Activated CD4-positive, alpha-beta T cell treated with anti-CD3 and anti-CD28 coated beads, Interleukin-2, amount 10 ng/mL, durations not matched to agents 7 days and 5 days (primary cell): ENCODE measurements around the gene ENTR1. TPM values are rescaled to one million over a fixed set of nuclear protein-coding genes. Genes with fewer than 3 reads are reported as not detected.
"Not testable (repeated sequence)": the region's sequence is repeated elsewhere in the genome, so short reads cannot be mapped to it uniquely, and the experiment has no call there.

Experiments used
- CTCF ChIA-PET: fragments of 350-600 bp; sonication (Branson Sonifier 250); formaldehyde crosslinking; loops from one replicate; lab custom pipeline; 2021; ENCODE audit warnings: antibody characterized with exemption; lab: Charles Lee
- POLR2A ChIA-PET: fragments of 350-600 bp; sonication (Branson Sonifier 250); formaldehyde crosslinking; loops from one replicate; lab custom pipeline; 2021; ENCODE audit warnings: antibody characterized with exemption; lab: Charles Lee
- DNase-seq: peaks from one replicate; pipeline ENCODE4 v3.0.0-alpha.2; 2020
- H3K27ac Mint-ChIP-seq: one replicate; pipeline ENCODE4 v1.8.0; 2021; ENCODE audit warnings: mild to moderate bottlenecking, moderate library complexity, mixed read lengths
- H3K27me3 Mint-ChIP-seq: one replicate; pipeline ENCODE4 v1.8.0; 2021; ENCODE audit warnings: mixed read lengths
- H3K36me3 Mint-ChIP-seq: one replicate; pipeline ENCODE4 v1.8.0; 2021; ENCODE audit warnings: low read depth, mixed read lengths
- H3K4me1 Mint-ChIP-seq: one replicate; pipeline ENCODE4 v1.8.0; 2021; ENCODE audit warnings: mixed read lengths
- H3K4me3 Mint-ChIP-seq: one replicate; pipeline ENCODE4 v1.8.0; 2021; ENCODE audit warnings: mild to moderate bottlenecking, moderate library complexity, mixed read lengths
- H3K9me3 Mint-ChIP-seq: one replicate; pipeline ENCODE4 v1.8.0; 2021; ENCODE audit warnings: mixed read lengths
- total RNA-seq, 2 experiments: library from RNA; stranded (reverse); gene quantifications; one replicate each; pipeline ENCODE4 v1.2.3, GENCODE V29; 2021

The ENTR1 gene
- total RNA-seq, 2 experiments from 2014 or later = 59.2 to 62.3 TPM

- CTCF ChIA-PET = interaction anchor here (0.6 to 2.3 kb wide), 2 partner anchors 43 to 52 kb away, joined by 3 to 17 read pairs; partner anchors contain the start of gene DNLZ
- peaks cover 54% of the 10 kb centered on the region for H3K36me3 Mint-ChIP-seq
- POLR2A ChIA-PET, H3K4me3 Mint-ChIP-seq, H3K27ac Mint-ChIP-seq, H3K27me3 Mint-ChIP-seq, DNase-seq, H3K9me3 Mint-ChIP-seq: not testable (repeated sequence)
- H3K4me1 Mint-ChIP-seq = peaks cover 69% of the 10 kb centered on the region
Observed at GRCh38 chr9:136405904-136406303, 4.5 kb downstream of the ENTR1 start.

- H3K9me3 Mint-ChIP-seq = no peaks in the 10 kb centered on the region
- H3K4me1 Mint-ChIP-seq = peaks cover 73% of the 10 kb centered on the region
- CTCF ChIA-PET = interaction anchor here (2.3 kb wide), 1 partner anchor 42 kb away, joined by 17 read pairs; the partner anchor contains the start of gene DNLZ
- POLR2A ChIA-PET = no interaction called here
- DNase-seq = no peak
- H3K27me3 Mint-ChIP-seq = no peaks in the 10 kb centered on the region
- H3K4me3 Mint-ChIP-seq = no peak overlapping the region
- no peak overlapping the region for H3K27ac Mint-ChIP-seq
- H3K36me3 Mint-ChIP-seq = peaks cover 54% of the 10 kb centered on the region
Observed at GRCh38 chr9:136405481-136405880, 4.9 kb downstream of the ENTR1 start.

GRCh38 chr9:136404801-136405136 lies 5.6 kb downstream of the ENTR1 start:
- POLR2A ChIA-PET = no interaction called here
- CTCF ChIA-PET = interaction anchor here (0.8 to 2.3 kb wide), 2 partner anchors 41 kb away, joined by 3 to 17 read pairs; partner anchors contain the start of gene DNLZ
- DNase-seq = no peak
- Mint-ChIP-seq H3K4me1 (peaks cover 74% of the 10 kb centered on the region), H3K36me3 (peaks cover 52% of the 10 kb centered on the region), H3K27ac (peak overlapping the region; percentile 85), H3K9me3 (no peaks in the 10 kb centered on the region), H3K4me3 (peak overlapping the region; percentile 61), H3K27me3 (no peaks in the 10 kb centered on the region)

- H3K36me3 Mint-ChIP-seq = peaks cover 50% of the 10 kb centered on the region
- CTCF ChIA-PET = interaction anchor here (0.8 to 2.0 kb wide), 2 partner anchors 20 to 40 kb away, joined by 3 to 6 read pairs; partner anchors contain the start of gene DNLZ
- peak; percentile 47 for DNase-seq
- POLR2A ChIA-PET = no interaction called here
- H3K27ac Mint-ChIP-seq = peak overlapping the region; percentile 85
- H3K4me1 Mint-ChIP-seq = peaks cover 70% of the 10 kb centered on the region
- no peaks in the 10 kb centered on the region for H3K27me3 Mint-ChIP-seq
- no peaks in the 10 kb centered on the region for H3K9me3 Mint-ChIP-seq
- H3K4me3 Mint-ChIP-seq = peak overlapping the region; percentile 61
Observed at GRCh38 chr9:136403915-136404800, 6.3 kb downstream of the ENTR1 start.

- H3K36me3 Mint-ChIP-seq = peaks cover 47% of the 10 kb centered on the region
- H3K4me3 Mint-ChIP-seq = peak overlapping the region; percentile 61
- H3K27ac Mint-ChIP-seq = peak overlapping the region; percentile 85
- H3K27me3 Mint-ChIP-seq = no peaks in the 10 kb centered on the region
- DNase-seq = peak; percentile 81
- peaks cover 70% of the 10 kb centered on the region for H3K4me1 Mint-ChIP-seq
- CTCF ChIA-PET = interaction anchor here (2.0 kb wide), 1 partner anchor 21 kb away, joined by 6 read pairs; no protein-coding TSS in a partner anchor
- no peaks in the 10 kb centered on the region for H3K9me3 Mint-ChIP-seq
- POLR2A ChIA-PET = no interaction called here
Observed at GRCh38 chr9:136403538-136403914, 6.9 kb downstream of the ENTR1 start.

- Mint-ChIP-seq H3K36me3 (peaks cover 38% of the 10 kb centered on the region), H3K4me3 (no peak overlapping the region), H3K27ac (no peak overlapping the region), H3K4me1 (peaks cover 66% of the 10 kb centered on the region), H3K27me3 (no peaks in the 10 kb centered on the region), H3K9me3 (no peaks in the 10 kb centered on the region)
- no peak for DNase-seq
- ChIA-PET POLR2A (no interaction called here), CTCF (interaction anchor here (1.5 to 7.1 kb wide), 5 partner anchors 10 to 39 kb away, joined by 5 to 40 read pairs (median 7); partner anchors contain the start of gene DNLZ)
Observed at GRCh38 chr9:136402067-136402466, 8.3 kb downstream of the ENTR1 start.

- H3K36me3 Mint-ChIP-seq = peaks cover 35% of the 10 kb centered on the region
- ChIA-PET POLR2A (interaction anchor here (0.6 kb wide), 1 partner anchor 24 kb away, joined by 3 read pairs; no protein-coding TSS in a partner anchor), CTCF (interaction anchor here (0.6 to 7.1 kb wide), 12 partner anchors 8 to 326 kb away, joined by 3 to 40 read pairs (median 4); partner anchors contain the start of gene DNLZ)
- H3K9me3 Mint-ChIP-seq = no peaks in the 10 kb centered on the region
- H3K4me1 Mint-ChIP-seq = peaks cover 65% of the 10 kb centered on the region
- H3K27me3 Mint-ChIP-seq = no peaks in the 10 kb centered on the region
- DNase-seq = no peak
- peak overlapping the region; percentile 27 for H3K4me3 Mint-ChIP-seq
- peak overlapping the region; percentile 75 for H3K27ac Mint-ChIP-seq
Observed at GRCh38 chr9:136401173-136401922, 9.1 kb downstream of the ENTR1 start.

GRCh38 chr9:136400038-136400834 lies 10.2 kb downstream of the ENTR1 start, which contains the start of gene SNAPC4:
Gene SNAPC4, minus strand, starts transcription at chr9:136400170. Its CDS starts 1,742 bp downstream, at chr9:136398428.
- Mint-ChIP-seq H3K4me1 (peaks cover 57% of the 10 kb centered on the region), H3K4me3 (peak within 1 kb of the TSS; percentile 80), H3K36me3 (peaks cover 28% of the 10 kb centered on the region), H3K27me3 (no peaks in the 10 kb centered on the region), H3K9me3 (no peaks in the 10 kb centered on the region), H3K27ac (peak within 1 kb of the TSS; percentile 86)
- DNase-seq = peak; percentile 86
- ChIA-PET POLR2A (no interaction called here), CTCF (interaction anchor here (0.6 to 7.1 kb wide), 12 partner anchors 8 to 327 kb away, joined by 3 to 40 read pairs (median 4); partner anchors contain the start of gene DNLZ)

- peak; percentile 26 for DNase-seq
- Mint-ChIP-seq H3K4me1 (peaks cover 49% of the 10 kb centered on the region), H3K27me3 (no peaks in the 10 kb centered on the region), H3K9me3 (no peaks in the 10 kb centered on the region), H3K36me3 (peaks cover 26% of the 10 kb centered on the region), H3K4me3 (peak overlapping the region; percentile 80), H3K27ac (peak overlapping the region; percentile 69)
- ChIA-PET CTCF (interaction anchor here (0.6 to 7.1 kb wide), 6 partner anchors 10 to 260 kb away, joined by 3 to 40 read pairs (median 5); partner anchors contain the start of gene DNLZ), POLR2A (no interaction called here)
Observed at GRCh38 chr9:136399176-136400037, 11.0 kb downstream of the ENTR1 start.

- H3K27me3 Mint-ChIP-seq = no peaks in the 10 kb centered on the region
- peak overlapping the region; percentile 39 for H3K4me3 Mint-ChIP-seq
- H3K27ac Mint-ChIP-seq = peak overlapping the region; percentile 69
- no peaks in the 10 kb centered on the region for H3K9me3 Mint-ChIP-seq
- POLR2A ChIA-PET = no interaction called here
- DNase-seq = no peak
- H3K4me1 Mint-ChIP-seq = peaks cover 38% of the 10 kb centered on the region
- peaks cover 23% of the 10 kb centered on the region for H3K36me3 Mint-ChIP-seq
- CTCF ChIA-PET = interaction anchor here (0.7 to 7.1 kb wide), 4 partner anchors 11 to 35 kb away, joined by 3 to 40 read pairs (median 8); partner anchors contain the start of gene DNLZ
Observed at GRCh38 chr9:136398286-136398685, 12.1 kb downstream of the ENTR1 start.

- Mint-ChIP-seq H3K4me3 (no peak overlapping the region), H3K27ac (no peak overlapping the region), H3K36me3 (peaks cover 22% of the 10 kb centered on the region), H3K4me1 (peaks cover 34% of the 10 kb centered on the region), H3K27me3 (no peaks in the 10 kb centered on the region), H3K9me3 (no peaks in the 10 kb centered on the region)
- ChIA-PET CTCF (interaction anchor here (1.0 to 7.1 kb wide), 4 partner anchors 11 to 34 kb away, joined by 4 to 40 read pairs (median 8); partner anchors contain the start of gene DNLZ), POLR2A (no interaction called here)
- no peak for DNase-seq
Observed at GRCh38 chr9:136397643-136398042, 12.8 kb downstream of the ENTR1 start.
